KOPT-K1 (cell line): ENCODE measurements around the gene SLC27A3.
"Not testable (repeated sequence)": the region's sequence is repeated elsewhere in the genome, so short reads cannot be mapped to it uniquely, and the experiment has no call there.

Source experiments
- H3K27ac ChIP-seq: fragments of 200-600 bp; sonication (generic); 2 replicates; pipeline ENCODE4 v1.5.1; 2016; ENCODE audit warnings: antibody characterized with exemption, mild to moderate bottlenecking, low read depth, low read length; ENCODE audit not compliant: poor library complexity, severe bottlenecking
- H3K36me3 ChIP-seq: fragments of 200-600 bp; sonication (generic); 2 replicates; pipeline ENCODE4 v1.5.1; 2017; ENCODE audit warnings: antibody characterized with exemption, mild to moderate bottlenecking, low read length, moderate library complexity; ENCODE audit not compliant: insufficient read depth
- H3K9me3 ChIP-seq: fragments of 200-600 bp; sonication (generic); 2 replicates; pipeline ENCODE4 v1.5.1; 2017; ENCODE audit warnings: antibody characterized with exemption, low read length, mild to moderate bottlenecking; ENCODE audit not compliant: insufficient read depth, poor library complexity, severe bottlenecking

SLC27A3 gene

DNA sequence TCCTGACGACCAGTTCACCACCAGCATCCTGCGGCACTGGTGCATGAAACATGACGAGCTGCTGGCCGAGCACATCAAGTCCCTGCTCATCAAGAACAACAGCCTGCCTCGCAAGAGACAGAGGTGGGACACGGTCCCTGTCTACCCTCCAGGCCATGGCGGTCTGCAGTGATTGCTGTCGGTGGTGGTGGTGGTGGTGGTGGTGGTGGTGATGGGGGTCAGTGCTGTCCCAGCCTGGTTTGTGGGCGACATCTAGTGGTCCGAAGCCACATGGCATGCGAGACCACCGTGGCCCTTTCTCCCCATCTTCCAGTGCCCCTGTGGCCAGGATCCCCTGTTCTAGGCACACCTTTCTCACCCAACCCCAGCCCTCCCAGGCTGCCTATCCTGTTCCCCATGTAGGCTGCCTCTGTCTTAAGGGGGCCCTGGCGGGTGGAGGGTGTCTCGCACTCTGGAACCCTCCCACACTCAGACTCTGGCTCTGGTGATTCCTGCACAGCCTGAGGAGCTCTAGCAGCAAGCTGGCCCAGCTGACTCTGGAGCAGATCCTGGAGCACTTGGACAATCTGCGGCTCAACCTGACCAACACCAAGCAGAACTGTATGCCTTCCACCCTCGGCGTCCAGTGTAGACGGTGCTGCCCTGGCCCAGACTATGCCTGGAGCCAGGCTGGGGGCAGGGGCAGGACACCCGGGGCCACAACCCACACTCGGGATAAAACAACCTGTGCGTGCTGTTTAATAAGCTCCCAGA is 3.2 kb upstream of the SLC27A3 start:
- Histone ChIP-seq H3K9me3 (no peaks in the 10 kb centered on the region), H3K27ac (no peak overlapping the region), H3K36me3 (peaks cover 73% of the 10 kb centered on the region)

DNA sequence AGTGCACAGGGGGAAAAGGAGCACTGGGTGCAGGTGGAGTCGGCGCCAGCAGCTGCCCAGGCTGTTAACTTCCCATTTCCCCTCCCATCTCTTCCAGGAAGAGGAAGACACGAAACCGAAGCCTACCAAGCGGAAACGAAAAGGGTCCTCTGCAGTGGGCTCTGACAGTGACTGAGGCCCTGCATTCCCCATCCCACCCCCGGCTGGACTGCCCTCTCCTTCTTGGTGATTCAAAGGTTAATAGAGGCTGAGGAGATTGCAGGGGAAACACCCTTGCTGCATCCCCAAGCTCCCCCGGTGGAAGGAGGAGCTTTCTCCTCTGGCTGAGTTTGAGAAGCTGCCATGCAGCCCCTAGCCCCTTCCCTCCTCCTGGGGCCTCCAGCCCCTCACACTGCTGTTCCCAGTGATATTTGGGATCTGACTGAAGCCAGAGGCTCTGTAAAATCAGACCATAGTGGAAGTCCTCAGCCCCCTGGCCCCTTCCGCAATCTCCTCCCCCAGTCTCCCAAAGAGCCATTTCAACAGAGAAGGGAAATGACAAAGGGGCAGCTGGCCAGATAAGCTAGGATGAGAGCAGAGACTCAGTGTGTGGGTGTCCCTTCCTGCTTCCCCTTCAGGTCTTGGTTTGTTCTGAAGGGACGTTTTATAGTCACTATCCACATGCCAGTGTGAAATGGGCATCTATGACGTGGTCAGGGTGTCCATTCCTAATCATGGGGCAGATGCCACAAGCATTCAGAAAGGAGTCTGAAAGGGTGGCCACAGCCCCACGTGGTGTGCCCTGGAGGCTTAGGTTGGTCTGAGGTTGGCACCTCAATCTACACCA is 1.9 kb upstream of the SLC27A3 start:
- H3K36me3 ChIP-seq, result peaks cover 60% of the 10 kb centered on the region
- H3K27ac ChIP-seq, result no peak overlapping the region
- no peaks in the 10 kb centered on the region for H3K9me3 ChIP-seq

GRCh38 chr1:153774026-153774595 is 1.1 kb upstream of the SLC27A3 start:
- Histone ChIP-seq H3K27ac (no peak overlapping the region), H3K36me3 (peaks cover 52% of the 10 kb centered on the region)

DNA sequence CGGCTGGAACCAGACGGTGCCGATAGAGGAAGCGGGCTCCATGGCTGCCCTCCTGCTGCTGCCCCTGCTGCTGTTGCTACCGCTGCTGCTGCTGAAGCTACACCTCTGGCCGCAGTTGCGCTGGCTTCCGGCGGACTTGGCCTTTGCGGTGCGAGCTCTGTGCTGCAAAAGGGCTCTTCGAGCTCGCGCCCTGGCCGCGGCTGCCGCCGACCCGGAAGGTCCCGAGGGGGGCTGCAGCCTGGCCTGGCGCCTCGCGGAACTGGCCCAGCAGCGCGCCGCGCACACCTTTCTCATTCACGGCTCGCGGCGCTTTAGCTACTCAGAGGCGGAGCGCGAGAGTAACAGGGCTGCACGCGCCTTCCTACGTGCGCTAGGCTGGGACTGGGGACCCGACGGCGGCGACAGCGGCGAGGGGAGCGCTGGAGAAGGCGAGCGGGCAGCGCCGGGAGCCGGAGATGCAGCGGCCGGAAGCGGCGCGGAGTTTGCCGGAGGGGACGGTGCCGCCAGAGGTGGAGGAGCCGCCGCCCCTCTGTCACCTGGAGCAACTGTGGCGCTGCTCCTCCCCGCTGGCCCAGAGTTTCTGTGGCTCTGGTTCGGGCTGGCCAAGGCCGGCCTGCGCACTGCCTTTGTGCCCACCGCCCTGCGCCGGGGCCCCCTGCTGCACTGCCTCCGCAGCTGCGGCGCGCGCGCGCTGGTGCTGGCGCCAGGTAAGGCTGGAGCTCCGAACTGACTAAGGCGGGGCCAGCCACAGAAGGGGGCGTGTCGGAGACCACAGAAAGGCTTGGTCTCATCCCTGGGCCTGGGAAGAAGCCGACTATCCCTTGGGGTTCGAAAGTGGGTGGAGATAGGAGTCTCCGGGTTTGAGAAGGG is 486 bp downstream of the SLC27A3 start:
- Histone ChIP-seq H3K9me3 (no peaks in the 10 kb centered on the region), H3K27ac (no peak overlapping the region), H3K36me3 (peaks cover 36% of the 10 kb centered on the region)

More at GRCh38 chr1:153774026-153774595, 1.1 kb upstream of the SLC27A3 start:
- H3K9me3 ChIP-seq, result no peaks in the 10 kb centered on the region

- no peaks in the 10 kb centered on the region for H3K9me3 ChIP-seq
- peaks cover 30% of the 10 kb centered on the region for H3K36me3 ChIP-seq
- H3K27ac ChIP-seq, result no peak overlapping the region
Observed at GRCh38 chr1:153776352-153776751, 1.1 kb downstream of the SLC27A3 start.

GRCh38 chr1:153776845-153777370 is 1.7 kb downstream of the SLC27A3 start:
- H3K27ac ChIP-seq, result no peak overlapping the region
- no peaks in the 10 kb centered on the region for H3K9me3 ChIP-seq
- H3K36me3 ChIP-seq, result peaks cover 25% of the 10 kb centered on the region

GRCh38 chr1:153777648-153778047 is 2.4 kb downstream of the SLC27A3 start:
- Histone ChIP-seq H3K36me3 (peaks cover 17% of the 10 kb centered on the region; the same call in 1 of the 2 replicates), H3K9me3 (no peaks in the 10 kb centered on the region), H3K27ac (no peak overlapping the region)

DNA sequence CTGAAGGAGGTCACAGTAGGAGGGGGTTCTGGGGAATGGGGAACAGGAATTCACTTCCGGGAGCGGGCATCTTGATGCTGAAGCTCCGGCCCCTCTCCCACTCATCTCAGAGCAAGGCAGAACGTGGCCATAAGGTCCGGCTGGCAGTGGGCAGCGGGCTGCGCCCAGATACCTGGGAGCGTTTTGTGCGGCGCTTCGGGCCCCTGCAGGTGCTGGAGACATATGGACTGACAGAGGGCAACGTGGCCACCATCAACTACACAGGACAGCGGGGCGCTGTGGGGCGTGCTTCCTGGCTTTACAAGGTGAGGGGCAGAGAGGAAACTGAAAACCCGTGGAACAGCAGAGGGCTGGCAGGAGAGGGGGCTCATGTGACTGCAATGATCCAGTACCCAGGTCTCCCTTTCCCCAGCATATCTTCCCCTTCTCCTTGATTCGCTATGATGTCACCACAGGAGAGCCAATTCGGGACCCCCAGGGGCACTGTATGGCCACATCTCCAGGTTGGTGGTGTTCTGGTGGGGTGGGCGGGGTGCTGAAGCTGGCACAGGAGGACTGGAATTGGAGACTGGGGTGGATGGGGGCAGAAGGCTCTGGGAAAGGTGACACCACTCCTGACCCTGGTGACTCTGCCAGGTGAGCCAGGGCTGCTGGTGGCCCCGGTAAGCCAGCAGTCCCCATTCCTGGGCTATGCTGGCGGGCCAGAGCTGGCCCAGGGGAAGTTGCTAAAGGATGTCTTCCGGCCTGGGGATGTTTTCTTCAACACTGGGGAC is 3.0 kb downstream of the SLC27A3 start:
- Histone ChIP-seq H3K27ac (no peak overlapping the region), H3K36me3 (peaks cover 12% of the 10 kb centered on the region; the same call in 1 of the 2 replicates), H3K9me3 (no peaks in the 10 kb centered on the region)

DNA sequence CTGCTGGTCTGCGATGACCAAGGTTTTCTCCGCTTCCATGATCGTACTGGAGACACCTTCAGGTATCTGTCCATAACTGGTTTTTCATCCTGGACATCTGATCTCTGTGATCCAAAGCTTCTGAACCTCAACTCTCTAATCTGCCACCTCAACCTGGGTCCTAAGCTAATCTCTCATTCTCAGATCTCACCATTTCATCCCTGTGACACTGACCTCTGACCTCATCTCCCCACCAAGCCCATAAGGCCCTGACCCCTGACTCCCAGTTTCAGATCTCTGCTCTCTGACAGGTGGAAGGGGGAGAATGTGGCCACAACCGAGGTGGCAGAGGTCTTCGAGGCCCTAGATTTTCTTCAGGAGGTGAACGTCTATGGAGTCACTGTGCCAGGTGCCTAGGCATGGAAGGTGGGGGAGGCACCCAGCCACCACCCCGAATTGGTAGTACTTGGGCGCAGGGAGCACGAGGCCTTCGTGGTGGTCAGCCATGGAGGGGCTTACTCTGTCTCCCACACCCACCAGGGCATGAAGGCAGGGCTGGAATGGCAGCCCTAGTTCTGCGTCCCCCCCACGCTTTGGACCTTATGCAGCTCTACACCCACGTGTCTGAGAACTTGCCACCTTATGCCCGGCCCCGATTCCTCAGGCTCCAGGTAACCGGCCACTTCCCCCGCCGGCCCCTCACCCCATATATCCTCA is 3.8 kb downstream of the SLC27A3 start:
- Histone ChIP-seq H3K36me3 (peaks cover 5% of the 10 kb centered on the region; the same call in 1 of the 2 replicates), H3K27ac (no peak overlapping the region), H3K9me3 (no peaks in the 10 kb centered on the region)

GRCh38 chr1:153779781-153780541 is 4.8 kb downstream of the SLC27A3 start:
- no peaks in the 10 kb centered on the region for H3K36me3 ChIP-seq
- no peak overlapping the region for H3K27ac ChIP-seq
- no peaks in the 10 kb centered on the region for H3K9me3 ChIP-seq

- no peaks in the 10 kb centered on the region for H3K36me3 ChIP-seq
- H3K9me3 ChIP-seq, result no peaks in the 10 kb centered on the region
- no peak overlapping the region for H3K27ac ChIP-seq
Observed at GRCh38 chr1:153780551-153780950, 5.3 kb downstream of the SLC27A3 start.

DNA sequence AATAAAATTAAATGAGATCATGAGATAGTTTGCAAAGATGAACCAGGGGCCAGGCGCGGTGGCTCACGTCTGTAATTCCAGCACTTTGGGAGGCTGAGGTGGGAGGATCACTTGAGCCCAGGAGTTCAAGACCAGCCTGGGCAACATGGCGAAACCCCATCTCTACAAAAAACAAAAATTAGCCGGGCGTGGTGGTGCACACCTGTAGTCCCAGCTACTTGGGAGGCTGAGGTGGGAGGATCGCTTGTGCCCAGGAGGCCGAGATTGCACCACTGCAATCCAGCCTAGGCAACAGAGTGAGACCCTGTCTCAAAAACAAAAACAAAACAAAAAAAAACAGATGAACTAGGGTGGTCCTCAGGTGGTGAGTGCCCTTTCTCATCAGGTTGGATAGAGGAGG is 7.4 kb downstream of the SLC27A3 start:
- H3K36me3 ChIP-seq, H3K9me3 ChIP-seq: not testable (repeated sequence)
- peak overlapping the region; percentile 85 for H3K27ac ChIP-seq
